Activated CD4-positive, CD25-positive, alpha-beta regulatory T cell treated with anti-CD3 and anti-CD28 coated beads, Interleukin-2, amount 50 U/mL, for 24 hours (primary cell): ENCODE results near the gene MAOB.
"Not testable (repeated sequence)": the region's sequence is repeated elsewhere in the genome, so short reads cannot be mapped to it uniquely, and the experiment has no call there.

Source experiments
- ATAC-seq, 2 donors: fragments of 150-1000 bp; cut with Tn5 transposase; one replicate each; pipeline ENCODE4 v1.10.0; 2021; ENCODE audit warnings: mild to moderate bottlenecking in 1 of 2, moderate library complexity in 1 of 2

Gene MAOB

GRCh38 chrX:43882294-43882681 is at the start of gene MAOB:
Gene MAOB (minus strand): TSS chrX:43882450. CDS start chrX:43882299, 151 bp downstream.
- ATAC-seq: peak in 1 of 2 donors; percentile 48

- not testable (repeated sequence) for ATAC-seq
These were observed 39.8 kb upstream of the MAOB start for GRCh38 chrX:43922032-43922431.

GRCh38 chrX:43910772-43911171 is 28.5 kb upstream of the MAOB start:
- ATAC-seq: not testable (repeated sequence)

GRCh38 chrX:43910012-43910411 is 27.8 kb upstream of the MAOB start:
- ATAC-seq: no peak

- no peak for ATAC-seq
These were observed 26.9 kb upstream of the MAOB start for GRCh38 chrX:43909141-43909540.

- ATAC-seq: no peak
These were observed 17.9 kb upstream of the MAOB start for GRCh38 chrX:43899878-43900815.

- no peak for ATAC-seq
These were observed 16.3 kb upstream of the MAOB start for GRCh38 chrX:43898406-43899035.

GRCh38 chrX:43897290-43897689 is 15.0 kb upstream of the MAOB start:
- no peak for ATAC-seq

GRCh38 chrX:43892336-43892870 is 10.2 kb upstream of the MAOB start:
- ATAC-seq: no peak

GRCh38 chrX:43885617-43886016 is 3.4 kb upstream of the MAOB start:
- no peak for ATAC-seq

GRCh38 chrX:43881410-43882293 is 598 bp downstream of the MAOB start:
- ATAC-seq: no peak

GRCh38 chrX:43880425-43880824 is 1.8 kb downstream of the MAOB start:
- no peak for ATAC-seq

GRCh38 chrX:43878906-43879526 is 3.2 kb downstream of the MAOB start:
- no peak for ATAC-seq

GRCh38 chrX:43876680-43877079 is 5.6 kb downstream of the MAOB start:
- ATAC-seq: no peak

- ATAC-seq: no peak
These were observed 11.4 kb downstream of the MAOB start for GRCh38 chrX:43870758-43871419.

GRCh38 chrX:43870011-43870410 is 12.2 kb downstream of the MAOB start:
- no peak for ATAC-seq

GRCh38 chrX:43868791-43869190 is 13.5 kb downstream of the MAOB start:
- no peak for ATAC-seq

GRCh38 chrX:43866423-43866822 is 15.8 kb downstream of the MAOB start:
- no peak for ATAC-seq

GRCh38 chrX:43865791-43866190 is 16.5 kb downstream of the MAOB start:
- ATAC-seq: no peak

GRCh38 chrX:43862434-43862833 is 19.8 kb downstream of the MAOB start:
- no peak for ATAC-seq

- no peak for ATAC-seq
These were observed 20.5 kb downstream of the MAOB start for GRCh38 chrX:43861750-43862149.
